HPDE6-E6E7 (cell line): ENCODE data around the gene DEFB110.

ENCODE experiments used
- DNase-seq: peaks from one replicate; pipeline ENCODE4 v3.0.0; 2011; ENCODE audit warnings: missing footprints; ENCODE audit errors: extremely low spot score

The DEFB110 gene

DNA sequence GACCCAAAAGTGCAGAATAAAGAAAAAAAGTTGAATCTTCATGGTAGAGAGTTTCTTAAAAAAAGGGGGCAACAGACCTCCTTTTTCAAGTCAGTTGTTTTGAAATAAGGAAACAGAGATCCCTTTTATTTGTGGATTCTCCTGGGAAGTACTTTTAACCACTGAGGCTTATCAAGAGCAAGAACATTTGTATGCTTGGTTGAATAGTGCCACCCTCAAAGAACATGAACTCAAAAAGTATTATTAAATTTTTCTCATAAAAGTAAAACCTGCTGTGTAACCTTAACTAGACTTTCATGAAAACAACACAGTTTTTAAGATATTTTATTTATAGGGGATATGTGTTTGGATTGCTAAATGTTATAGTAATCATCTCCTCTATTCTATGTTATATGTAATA, at the start of gene DEFB110:
Gene DEFB110 (minus strand): TSS at position 101 of the 400 bp plus-strand sequence. CDS start 59 bp downstream, at position 42.
- DNase-seq, result no peak

DNA sequence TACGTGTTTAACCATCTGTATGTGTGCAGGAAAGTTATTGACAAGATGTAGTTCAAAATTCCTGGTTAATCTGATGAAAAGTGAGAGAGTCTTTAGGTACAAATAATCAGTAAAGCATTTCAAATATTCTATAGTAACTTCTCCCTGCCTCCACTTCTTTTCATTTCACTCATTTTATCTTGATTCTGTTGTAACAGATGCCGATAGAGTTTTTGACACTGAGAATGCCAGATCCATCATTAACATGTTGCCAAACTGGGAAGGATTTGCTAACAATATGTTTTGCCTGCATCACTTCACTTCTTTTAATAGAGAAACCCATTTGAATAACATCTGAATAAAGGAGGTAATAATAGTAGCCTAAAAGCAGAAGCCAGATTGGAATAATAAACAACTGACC, 48.3 kb upstream of the DEFB110 start:
- no peak for DNase-seq

DNA sequence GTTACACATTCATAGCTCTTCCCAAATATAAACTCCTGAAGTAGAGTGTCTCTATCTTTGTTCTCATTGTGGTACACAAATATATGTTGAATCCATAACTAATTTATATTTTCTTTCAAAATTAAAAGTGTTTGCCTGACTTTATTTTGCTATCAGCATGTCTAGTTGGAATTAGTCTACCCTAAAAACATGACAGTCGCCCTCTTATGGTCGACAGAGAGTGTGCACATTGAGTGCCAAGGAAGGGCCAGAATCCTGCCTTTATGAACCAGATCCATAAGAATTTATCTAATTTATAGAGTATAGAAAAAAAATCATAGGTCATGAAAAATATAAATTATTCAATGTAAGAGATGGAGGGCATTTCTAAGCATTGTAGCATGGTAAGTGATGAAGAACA, 40.3 kb upstream of the DEFB110 start:
- no peak for DNase-seq

DNA sequence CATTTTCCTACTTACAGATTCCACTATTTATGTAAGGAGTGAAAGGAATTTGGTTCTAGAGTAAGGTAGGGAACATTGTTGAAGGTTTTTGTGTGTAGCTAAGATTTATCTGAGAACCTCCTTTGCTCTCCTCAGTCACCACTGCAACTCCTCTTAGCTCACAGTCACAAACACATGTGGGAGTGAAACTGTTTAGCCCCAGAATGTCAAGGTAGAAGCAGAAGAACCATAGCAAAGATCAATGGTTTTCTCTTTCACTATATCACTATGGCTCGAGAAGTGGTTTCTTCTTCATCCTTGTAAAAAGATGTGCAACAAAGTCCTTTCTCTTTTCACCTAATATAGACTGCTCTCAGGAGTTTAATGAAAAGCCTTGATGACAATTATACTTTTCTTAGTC, 34.4 kb upstream of the DEFB110 start:
- DNase-seq, result no peak

DNA sequence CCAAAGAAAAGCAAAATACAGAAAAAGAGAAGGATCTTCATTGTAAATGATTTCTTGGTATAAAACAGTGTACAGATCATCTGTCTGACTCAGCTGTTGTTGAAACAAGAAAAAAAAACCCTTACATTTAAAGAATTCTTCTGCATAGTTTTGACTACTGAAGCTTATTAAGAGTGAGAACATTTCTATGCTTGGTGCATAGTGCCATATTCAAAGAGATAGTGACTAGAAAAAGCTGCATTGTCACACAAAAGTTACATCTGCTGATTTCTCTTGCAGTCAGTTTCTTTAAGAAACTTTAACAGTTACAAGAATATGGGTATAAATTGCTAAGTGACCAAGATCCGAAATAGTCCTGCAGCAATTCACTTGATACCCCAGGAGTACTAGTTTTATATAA, 28.0 kb upstream of the DEFB110 start, which contains the start of gene DEFB112:
Gene DEFB112 (minus strand): TSS at position 101 of the 400 bp plus-strand sequence. CDS start 60 bp downstream, at position 41.
- no peak for DNase-seq

DNA sequence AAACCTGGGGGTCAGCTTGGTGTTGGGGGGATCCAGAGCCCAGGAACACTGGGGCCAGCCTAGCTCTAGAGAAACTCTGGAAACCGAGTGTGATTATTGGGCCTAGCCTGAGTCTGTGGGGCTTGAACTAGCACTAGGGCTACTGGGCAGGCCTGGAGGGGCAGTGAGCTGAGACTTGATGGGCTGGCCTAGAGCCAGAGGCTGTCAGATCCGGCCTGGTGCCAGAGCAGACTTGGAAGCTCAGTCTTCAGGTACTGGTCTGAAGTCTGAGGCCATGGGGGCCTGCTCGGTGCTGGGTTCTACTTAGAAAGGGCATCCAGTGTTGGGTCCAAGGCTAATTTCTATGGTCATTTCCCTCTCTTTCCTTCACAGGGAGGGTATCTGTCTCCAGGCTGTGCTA, 25.2 kb upstream of the DEFB110 start:
- DNase-seq, result no peak

DNA sequence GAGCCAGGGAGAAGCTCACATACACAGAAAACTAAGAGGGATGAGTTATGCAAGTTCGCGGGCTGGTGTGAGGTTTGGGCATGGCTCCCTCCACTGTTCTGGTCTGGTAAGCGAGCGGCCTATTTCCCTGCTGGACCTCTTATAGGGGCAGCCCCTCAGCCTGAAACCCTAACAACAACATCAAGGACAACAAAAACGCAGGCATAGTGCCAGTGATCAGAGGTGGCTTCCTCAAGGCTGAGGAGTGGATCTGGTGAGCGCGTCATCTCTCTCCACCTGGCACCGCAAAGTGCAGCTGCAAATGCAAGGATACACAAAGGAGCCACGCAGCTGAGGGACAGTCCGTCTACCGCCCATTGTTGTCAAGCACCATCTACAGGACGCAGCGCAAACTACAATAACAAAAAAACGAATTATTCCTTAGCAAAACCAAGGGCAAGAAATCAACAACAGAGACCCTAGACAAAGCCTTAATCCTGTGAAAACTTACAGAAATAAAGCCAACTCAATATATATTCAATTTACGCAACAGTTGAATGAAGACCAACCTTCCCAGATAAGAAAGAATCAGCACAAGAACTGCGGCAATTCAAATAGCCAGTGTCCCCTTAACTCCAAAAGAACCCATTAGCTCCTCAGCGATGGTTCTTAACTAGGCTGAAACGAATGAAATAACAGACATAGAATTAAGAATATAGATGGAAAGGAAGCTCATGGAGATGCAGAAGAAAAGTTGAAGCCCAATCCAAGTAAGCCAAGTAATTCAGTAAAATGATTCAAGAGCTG, 9.2 kb upstream of the DEFB110 start:
- DNase-seq, result no peak

DNA sequence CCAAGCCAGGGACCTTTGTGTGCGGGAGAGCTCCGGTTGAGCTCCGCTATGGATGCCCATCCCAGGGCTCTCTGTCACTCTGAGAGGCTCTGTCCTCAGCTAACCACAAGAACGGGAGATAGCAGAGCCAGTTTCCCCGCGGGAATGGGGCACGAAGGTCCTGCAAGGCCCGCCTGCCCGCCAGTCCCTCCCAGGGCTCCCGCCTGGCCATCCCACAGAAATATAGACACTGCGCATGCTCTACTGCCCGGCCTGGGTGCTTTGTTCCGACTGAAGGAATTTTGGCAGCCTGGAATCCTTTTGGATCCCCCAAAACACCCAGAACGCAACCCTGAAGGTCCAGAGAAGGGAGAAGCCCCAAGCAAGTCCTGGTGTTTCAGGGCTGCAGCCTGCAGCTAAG, 8.6 kb upstream of the DEFB110 start:
- DNase-seq, result no peak

DNA sequence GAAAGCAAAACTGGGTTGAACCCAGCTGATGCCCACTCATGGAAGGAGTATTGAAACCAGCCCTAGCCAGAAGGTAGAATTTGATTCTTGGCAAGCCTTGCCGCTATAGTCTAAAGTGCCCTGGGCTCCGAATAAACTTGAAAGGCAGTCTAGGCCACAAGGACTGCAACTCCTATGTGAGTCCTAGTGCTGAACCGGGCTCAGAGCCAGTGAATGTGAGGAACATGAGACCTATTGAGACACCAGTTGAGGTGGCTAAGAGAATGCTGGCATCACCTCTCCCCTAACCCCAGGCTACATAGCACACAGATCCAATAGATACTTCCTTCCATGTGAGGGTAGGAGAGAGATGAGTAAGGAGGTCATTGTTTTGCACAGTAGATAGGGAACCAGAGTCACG, 3.5 kb upstream of the DEFB110 start:
- no peak for DNase-seq

DNA sequence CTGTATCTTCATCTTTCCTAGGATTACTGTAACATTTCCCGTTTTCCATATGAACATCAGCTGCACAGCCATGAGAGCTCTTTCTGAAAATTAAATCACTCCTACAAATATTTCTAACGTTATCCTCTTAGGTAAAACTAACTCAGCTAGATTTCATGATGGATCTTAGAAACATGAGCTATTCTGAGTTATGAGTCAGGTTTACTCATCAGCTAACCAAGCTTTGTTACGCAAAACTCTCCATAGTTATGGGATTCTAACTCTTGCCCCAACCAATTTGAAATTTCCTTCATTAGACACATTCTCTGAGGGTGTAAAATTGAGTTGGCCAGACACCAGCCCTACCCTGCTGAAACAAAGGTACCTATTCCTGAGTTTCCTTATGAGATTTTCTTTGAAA, 14.0 kb downstream of the DEFB110 start:
- DNase-seq, result peak; percentile 50

DNA sequence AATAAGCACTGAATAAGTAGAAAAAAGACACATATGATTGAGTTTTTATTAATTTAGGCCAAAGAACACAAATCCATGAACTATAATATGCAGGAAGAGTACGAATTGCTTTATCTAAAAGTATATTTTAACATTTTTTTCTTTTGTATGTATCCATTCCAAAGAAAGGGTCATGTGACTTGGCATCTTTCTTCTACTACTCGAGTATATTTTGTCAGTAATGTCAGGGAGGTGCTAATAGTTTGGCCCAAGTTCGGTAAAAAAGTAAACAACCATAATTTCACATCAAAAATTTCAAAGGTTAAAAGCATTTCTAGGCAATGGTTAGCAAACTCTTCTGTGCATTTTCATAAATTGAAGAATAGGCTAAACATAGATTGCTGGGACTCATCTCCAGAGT, 18.7 kb downstream of the DEFB110 start:
- DNase-seq, result no peak

DNA sequence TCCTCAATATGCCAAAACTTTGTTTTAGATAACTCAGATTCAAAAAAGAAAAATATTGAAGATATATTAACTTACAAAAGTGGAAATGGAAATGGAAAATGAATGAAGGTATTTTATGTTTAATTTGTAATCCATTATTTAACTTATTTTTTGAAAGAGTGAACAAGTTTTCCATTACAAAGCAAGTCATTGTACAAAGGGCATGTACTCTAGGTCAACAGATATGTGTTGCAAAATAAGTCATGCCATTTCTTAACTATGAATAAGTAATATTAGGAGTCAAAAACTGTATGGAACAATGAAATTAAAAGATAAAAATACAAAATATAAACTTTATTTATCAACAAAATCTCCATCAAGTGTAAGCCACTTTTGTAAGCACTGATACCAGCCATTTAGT, 26.5 kb downstream of the DEFB110 start:
- DNase-seq, result no peak

DNA sequence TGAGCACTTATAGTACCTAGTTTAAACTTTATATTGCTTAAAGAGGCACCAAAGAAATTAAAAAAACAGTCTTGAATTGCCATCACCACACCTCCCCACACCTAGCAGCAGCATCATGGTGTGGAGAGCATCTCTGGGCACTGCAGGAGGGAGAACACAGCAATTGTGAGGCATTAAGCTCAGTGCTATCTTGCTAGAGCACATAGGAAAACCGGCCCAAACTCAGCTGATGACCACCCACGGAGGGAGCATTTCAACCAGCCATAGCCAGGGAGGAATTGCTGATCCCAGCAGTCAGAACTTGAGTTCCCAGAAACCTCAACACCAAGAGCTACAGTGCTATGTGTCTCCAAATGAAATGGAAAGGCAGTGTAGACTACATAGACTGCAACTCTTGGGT, 32.9 kb downstream of the DEFB110 start:
- DNase-seq, result no peak

DNA sequence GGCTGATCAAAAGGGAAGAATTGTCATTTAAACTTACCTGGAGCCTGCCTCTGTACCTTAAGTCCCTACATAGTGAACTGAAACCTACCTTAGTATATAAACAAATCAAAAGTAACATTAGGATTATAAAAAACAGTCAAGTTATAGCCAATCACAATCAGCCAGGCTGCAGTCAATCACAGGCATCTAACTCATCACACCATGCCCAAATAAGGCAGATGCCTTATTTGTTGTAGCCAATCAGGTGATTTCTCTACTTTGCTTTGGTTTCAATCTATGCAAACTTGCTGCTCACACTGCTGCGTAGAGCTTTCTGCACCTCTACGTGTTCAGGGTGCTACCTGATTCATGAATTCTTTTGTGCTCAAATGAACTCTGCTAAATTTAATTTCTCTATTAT, 34.0 kb downstream of the DEFB110 start:
- no peak for DNase-seq

DNA sequence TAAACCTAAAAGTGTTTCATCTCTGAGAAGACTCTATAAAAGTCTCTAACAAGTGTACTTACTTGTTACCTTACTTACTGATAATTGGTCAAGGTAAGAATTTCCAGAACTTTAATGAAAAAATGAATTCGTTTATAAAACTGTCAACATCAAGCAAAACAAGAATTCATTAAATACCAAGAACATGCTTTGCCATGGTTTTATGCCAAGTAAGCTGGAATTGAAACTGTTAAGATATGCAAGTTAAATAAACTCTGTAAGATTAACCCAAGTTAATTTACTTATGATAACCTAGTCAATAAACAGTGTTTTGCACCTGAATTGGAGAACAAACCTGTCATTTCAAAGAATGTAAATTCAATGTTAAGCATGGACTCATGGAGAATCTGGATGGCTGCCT, 35.2 kb downstream of the DEFB110 start:
- DNase-seq, result no peak

DNA sequence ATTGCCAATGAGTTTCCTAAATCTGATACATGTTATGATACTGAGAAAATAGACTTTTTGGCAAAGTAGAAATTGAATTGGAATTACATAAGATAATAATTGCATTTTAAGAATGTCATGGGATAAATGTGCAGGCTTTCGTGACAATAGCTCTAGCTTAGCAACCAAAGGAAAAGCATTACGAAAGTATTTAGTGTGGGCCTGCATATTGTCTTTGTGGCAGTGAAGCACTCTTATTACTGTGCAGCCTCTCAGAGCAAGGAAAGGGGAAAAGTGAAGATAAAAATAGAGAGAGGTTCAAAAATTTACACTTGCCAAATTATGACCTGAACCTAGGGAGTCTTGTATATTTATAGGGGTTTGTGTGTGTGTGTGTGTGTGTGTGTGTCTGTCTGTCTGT, 39.7 kb downstream of the DEFB110 start:
- DNase-seq, result no peak

DNA sequence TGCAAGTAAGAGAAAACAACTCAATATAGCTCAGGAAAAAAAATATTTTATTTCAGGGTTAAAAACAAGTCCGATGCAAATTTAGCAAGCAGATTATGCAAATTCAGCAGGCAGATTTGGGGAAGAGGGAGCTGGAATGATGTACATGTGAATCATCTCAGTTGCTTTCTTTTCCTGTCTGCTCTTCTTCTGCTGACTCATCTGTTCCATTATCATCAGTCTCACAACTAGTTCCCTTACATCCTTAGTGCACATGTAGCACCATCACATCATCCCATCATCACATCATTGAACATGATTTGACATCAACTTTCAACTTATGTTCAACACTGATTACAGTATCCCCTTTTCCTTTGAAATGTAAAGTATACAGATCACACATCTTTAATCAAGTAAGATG, 40.9 kb downstream of the DEFB110 start:
- no peak for DNase-seq

DNA sequence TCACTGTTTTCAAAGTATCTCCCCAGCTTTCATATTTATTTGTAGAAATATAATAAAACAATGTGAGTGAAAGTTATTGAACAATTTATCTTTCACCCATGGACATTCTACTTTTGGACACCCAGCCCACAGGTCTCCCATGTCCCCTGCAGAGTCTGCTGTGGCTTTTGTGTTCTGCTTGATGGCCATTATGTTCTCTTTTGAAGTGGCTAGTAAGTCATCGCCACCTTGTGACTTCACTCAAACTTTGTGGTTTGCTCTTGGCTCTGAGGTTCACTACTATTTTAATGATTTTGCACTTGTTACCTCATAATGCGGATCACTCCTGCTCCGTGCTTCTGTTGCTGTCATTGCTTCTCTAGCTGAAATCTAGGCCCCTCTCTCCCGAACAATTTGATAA, 42.2 kb downstream of the DEFB110 start:
- no peak for DNase-seq

DNA sequence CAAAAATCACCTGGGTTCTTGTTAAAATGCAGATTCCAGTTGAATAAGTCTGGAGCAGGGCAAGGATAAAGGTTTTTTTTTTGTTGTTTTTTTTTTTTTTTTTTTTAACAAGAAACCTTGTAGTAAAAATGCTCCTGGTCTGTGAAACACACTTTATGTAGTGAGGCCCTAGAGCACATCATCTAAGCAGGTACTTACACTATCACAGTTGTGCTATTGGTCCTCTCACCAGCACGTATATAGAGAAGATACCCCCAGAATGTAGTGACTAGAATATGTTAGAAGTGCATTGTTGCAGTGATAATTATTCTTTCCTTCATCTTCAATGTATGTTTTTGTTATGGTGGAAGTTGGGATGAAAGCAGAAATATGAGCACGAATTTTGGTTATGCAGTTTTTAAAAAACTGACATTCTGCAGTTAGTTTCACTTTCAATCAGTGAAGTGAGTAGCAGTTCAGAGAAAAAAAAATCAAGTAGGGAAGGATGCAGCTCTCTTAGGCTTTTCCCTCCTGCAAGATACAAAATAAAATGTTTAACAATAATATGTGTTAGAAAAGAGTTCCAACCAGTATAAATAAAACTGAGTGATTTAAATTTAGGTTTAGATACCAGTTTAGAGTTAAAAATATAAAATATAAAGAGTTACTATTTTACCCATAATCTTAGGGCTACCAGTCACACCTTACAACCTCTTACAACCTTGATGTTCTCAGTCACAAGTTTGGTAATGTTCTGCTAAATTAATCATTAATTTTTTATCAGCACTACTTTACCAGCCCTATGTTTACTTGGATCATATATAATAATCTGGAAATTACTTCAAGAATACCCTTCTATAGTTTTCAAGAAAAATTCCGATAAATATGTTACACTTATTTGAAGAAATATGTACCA, 43.2 kb downstream of the DEFB110 start:
- no peak for DNase-seq

DNA sequence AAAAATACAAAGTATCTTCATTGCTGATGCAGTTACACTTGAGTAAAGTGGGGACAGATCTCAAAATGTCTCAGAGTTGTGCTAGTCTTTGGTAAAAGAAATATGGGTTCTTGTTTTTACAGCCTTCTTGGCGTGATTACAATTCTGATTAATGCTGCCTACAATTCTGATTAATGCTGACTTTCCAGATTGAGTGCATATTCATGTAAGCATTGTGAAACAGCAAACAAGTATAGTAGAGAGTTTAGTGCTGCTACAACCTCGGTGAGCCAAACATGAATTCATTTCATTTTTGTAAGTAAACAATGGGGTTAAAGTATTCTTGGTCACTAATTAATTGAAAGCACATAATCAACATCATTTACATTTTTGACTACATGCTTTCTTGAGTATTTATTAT, 52.2 kb downstream of the DEFB110 start, which contains the start of gene DEFB113:
Gene DEFB113 (minus strand): TSS at position 21 of the 400 bp plus-strand sequence. CDS start 0 bp downstream, at position 21.
- DNase-seq, result no peak
